Fibroblast of gingiva (primary cell): ENCODE results near the gene UBR3.
"Not testable (repeated sequence)": the region's sequence is repeated elsewhere in the genome, so short reads cannot be mapped to it uniquely, and the experiment has no call there.

ENCODE experiments used
- DNase-seq: peaks from one replicate; pipeline ENCODE4 v3.0.0-alpha.2; 2011; ENCODE audit warnings: low read depth

Gene UBR3

GRCh38 chr2:170106102-170106840 is 279.0 kb downstream of the UBR3 start:
- no peak for DNase-seq

GRCh38 chr2:170113168-170113894 is 286.1 kb downstream of the UBR3 start:
- no peak for DNase-seq

- no peak for DNase-seq
These were observed 288.4 kb downstream of the UBR3 start for GRCh38 chr2:170115501-170116229.

GRCh38 chr2:170118641-170119040 is 291.4 kb downstream of the UBR3 start:
- DNase-seq: no peak

GRCh38 chr2:170119326-170119725 is 292.1 kb downstream of the UBR3 start:
- DNase-seq: not testable (repeated sequence)

GRCh38 chr2:170121689-170122088 is 294.4 kb downstream of the UBR3 start:
- DNase-seq: no peak

GRCh38 chr2:170122883-170123547 is 295.8 kb downstream of the UBR3 start:
- no peak for DNase-seq

- DNase-seq: no peak
These were observed 296.3 kb downstream of the UBR3 start for GRCh38 chr2:170123593-170123992.

GRCh38 chr2:170126138-170126728 is 299.0 kb downstream of the UBR3 start:
- not testable (repeated sequence) for DNase-seq
